AG09319 (cell line): ENCODE data around the gene CD81.

Experiments used
- DNase-seq: peaks from one replicate; pipeline ENCODE4 v3.0.0-alpha.2; 2010; ENCODE audit warnings: low read depth; ENCODE audit errors: extremely low read depth
- TF ChIP-seq, protein P1 (sequence below): IDR thresholded peaks from 2 replicates; pipeline ENCODE4 v1.5.1; 2011; ENCODE audit warnings: low read depth, mild to moderate bottlenecking, inconsistent platforms, low read length, moderate library complexity

CD81 gene

GRCh38 chr11:2390725-2391151 lies 13.6 kb downstream of the CD81 start:
- TF ChIP-seq, protein P1, sequence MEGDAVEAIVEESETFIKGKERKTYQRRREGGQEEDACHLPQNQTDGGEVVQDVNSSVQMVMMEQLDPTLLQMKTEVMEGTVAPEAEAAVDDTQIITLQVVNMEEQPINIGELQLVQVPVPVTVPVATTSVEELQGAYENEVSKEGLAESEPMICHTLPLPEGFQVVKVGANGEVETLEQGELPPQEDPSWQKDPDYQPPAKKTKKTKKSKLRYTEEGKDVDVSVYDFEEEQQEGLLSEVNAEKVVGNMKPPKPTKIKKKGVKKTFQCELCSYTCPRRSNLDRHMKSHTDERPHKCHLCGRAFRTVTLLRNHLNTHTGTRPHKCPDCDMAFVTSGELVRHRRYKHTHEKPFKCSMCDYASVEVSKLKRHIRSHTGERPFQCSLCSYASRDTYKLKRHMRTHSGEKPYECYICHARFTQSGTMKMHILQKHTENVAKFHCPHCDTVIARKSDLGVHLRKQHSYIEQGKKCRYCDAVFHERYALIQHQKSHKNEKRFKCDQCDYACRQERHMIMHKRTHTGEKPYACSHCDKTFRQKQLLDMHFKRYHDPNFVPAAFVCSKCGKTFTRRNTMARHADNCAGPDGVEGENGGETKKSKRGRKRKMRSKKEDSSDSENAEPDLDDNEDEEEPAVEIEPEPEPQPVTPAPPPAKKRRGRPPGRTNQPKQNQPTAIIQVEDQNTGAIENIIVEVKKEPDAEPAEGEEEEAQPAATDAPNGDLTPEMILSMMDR, result no peak; the same call in none of the 2 replicates
- peak; percentile 46 for DNase-seq

DNA sequence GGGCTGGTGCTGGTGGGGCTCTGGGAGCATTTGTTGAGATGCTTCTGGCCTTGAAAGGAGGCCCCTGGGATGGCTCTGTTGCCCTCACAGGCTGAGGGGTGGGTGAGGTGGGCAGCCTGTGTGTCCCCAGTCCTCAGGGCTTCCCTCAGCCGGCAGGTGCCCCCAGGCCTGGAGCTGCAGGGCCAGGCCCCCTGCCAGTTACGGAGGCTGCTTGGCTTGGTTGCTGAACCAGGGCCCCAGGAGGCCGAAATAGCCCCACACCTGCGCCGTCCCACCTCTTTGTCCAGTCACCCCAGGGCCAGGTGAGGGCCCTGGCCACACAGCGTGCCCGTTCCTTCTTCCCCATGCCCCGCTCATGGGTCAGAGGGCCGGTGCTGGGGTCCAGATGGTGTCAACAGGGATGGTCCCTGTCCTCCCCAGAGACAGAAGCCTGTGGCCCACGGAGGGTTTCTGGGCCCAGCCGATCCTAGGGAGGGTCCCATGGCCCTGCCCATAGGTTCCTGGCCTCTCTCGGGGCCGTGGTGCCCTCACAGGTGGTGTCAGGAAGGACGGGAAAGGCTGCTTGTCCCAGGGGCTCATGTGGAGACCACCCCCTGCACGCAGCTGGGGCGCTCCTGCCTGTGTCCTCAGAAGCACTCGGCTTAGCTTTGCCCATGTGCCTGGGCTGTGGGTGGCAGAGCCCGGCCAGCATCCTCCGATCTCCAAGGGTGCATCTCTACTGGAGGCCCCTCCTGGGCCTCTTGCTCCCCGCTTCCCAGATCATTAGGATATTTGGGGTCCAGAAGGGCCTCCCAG lies 14.3 kb downstream of the CD81 start:
- no peak for DNase-seq
- TF ChIP-seq, protein P1, result no peak

DNA sequence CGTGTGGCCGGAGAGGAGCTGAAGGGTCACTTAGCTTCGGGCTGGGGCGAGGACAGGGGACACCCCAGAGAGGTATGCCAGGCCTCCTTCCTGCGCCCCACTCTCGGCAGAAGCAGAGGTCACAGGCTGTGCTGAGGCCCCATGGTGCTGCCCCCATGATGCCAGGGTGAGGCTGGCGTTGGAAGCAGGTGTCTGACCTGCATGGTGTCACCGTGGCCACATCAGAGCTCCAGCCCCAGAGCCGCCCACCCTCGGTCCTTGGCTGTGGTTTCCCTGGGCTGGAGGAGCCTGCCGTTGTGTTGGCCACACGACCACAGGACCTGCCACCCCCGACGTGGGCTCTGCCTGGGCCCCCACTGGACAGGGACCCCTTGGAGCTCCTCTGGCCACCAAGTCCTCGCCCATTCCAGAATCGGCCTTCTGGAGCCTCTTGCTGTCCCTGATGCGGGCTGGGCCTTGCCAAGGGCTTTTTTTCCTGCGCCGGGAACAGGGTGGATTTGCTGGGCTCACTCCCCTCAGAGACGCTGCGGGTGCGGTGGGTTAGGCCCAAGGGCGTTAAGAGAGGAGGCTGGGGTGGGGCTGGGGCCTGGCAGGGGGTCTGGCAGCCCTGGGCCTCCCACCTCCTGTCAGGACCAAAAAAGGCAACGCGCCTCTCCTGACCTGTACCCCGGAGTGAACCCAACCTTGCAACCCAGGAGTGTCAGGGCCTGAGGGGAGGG lies 15.3 kb downstream of the CD81 start:
- TF ChIP-seq, protein P1, result no peak
- no peak for DNase-seq

- DNase-seq, result no peak
- TF ChIP-seq, protein P1, result no peak
These were observed 16.2 kb downstream of the CD81 start for GRCh38 chr11:2393111-2393868.

GRCh38 chr11:2393941-2394817 lies 17.1 kb downstream of the CD81 start:
- no peak for DNase-seq
- TF ChIP-seq, protein P1, result no peak

DNA sequence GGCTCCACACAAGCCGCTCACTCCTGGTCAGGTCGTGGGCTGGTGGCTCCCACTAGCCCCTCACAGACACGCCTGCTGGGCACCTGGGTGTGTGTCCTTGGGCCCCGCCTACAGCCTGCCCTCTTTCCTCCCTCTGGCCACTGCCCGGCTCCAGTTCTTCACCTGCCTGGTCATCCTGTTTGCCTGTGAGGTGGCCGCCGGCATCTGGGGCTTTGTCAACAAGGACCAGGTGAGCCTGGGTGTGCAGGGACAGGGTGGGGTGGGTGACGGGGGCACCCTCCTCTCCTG lies 17.7 kb downstream of the CD81 start:
- TF ChIP-seq, protein P1, result no peak
- no peak for DNase-seq
